GM23338 (cell line): ENCODE data around the gene UBALD2. TPM values are rescaled to one million over a fixed set of nuclear protein-coding genes. Genes with fewer than 3 reads are reported as not detected.

ENCODE experiments used
- ATAC-seq: fragments of 200-7000 bp; cut with Tn5 transposase; 3 replicates; pipeline ENCODE4 v1.9.1; 2020
- DNase-seq: peaks from one replicate; pipeline ENCODE4 v3.0.0-alpha.2; 2015; ENCODE audit warnings: low spot score
- H2AFZ ChIP-seq: fragments of 200-600 bp; sonication (generic); 2 replicates; pipeline ENCODE4 v1.8.0; 2016; ENCODE audit warnings: antibody characterized with exemption, mild to moderate bottlenecking, moderate library complexity
- H3F3A ChIP-seq: fragments of 200-600 bp; sonication (generic); replicated peaks from 2 replicates; pipeline ENCODE4 v1.8.0; 2017; ENCODE audit warnings: antibody characterized with exemption, mixed run types, low read depth
- H3K27ac ChIP-seq: fragments of 200-600 bp; sonication (generic); 2 replicates; pipeline ENCODE4 v1.6.1; 2016; ENCODE audit warnings: low read depth
- H3K27me3 ChIP-seq: fragments of 200-600 bp; sonication (generic); 2 replicates; pipeline ENCODE4 v1.8.0; 2016; ENCODE audit warnings: mild to moderate bottlenecking, mixed run types, moderate library complexity; ENCODE audit not compliant: insufficient read depth
- H3K36me3 ChIP-seq: fragments of 200-600 bp; sonication (generic); 2 replicates; pipeline ENCODE4 v1.8.0; 2016; ENCODE audit warnings: mild to moderate bottlenecking; ENCODE audit not compliant: insufficient read depth
- H3K4me1 ChIP-seq: fragments of 200-600 bp; sonication (generic); 2 replicates; pipeline ENCODE4 v1.8.0; 2016; ENCODE audit warnings: mild to moderate bottlenecking, moderate library complexity; ENCODE audit not compliant: insufficient read depth
- H3K4me2 ChIP-seq: fragments of 200-600 bp; sonication (generic); 2 replicates; pipeline ENCODE4 v1.7.1; 2017; ENCODE audit warnings: mixed run types
- H3K4me3 ChIP-seq: fragments of 200-600 bp; sonication (generic); 2 replicates; pipeline ENCODE4 v1.6.1; 2016; ENCODE audit warnings: mixed run types
- H3K79me2 ChIP-seq: fragments of 200-600 bp; sonication (generic); replicated peaks from 2 replicates; pipeline ENCODE4 v1.8.0; 2017; ENCODE audit warnings: mild to moderate bottlenecking; ENCODE audit not compliant: insufficient read depth
- H3K9me2 ChIP-seq: fragments of 200-600 bp; sonication (generic); 2 replicates; pipeline ENCODE4 v1.8.0; 2017; ENCODE audit not compliant: insufficient read depth
- H4K20me1 ChIP-seq: fragments of 200-600 bp; sonication (generic); replicated peaks from 2 replicates; pipeline ENCODE4 v1.8.0; 2017; ENCODE audit warnings: mild to moderate bottlenecking; ENCODE audit not compliant: insufficient read depth
- H3K27ac Mint-ChIP-seq: 2 replicates; pipeline ENCODE4 v1.8.0; 2020; ENCODE audit warnings: inconsistent platforms, mild to moderate bottlenecking, moderate library complexity, mixed read lengths
- H3K27me3 Mint-ChIP-seq: 3 replicates; pipeline ENCODE4 v1.8.0; 2022; ENCODE audit warnings: low read depth, mild to moderate bottlenecking, moderate library complexity, mixed read lengths, inconsistent platforms; ENCODE audit not compliant: insufficient read depth, poor library complexity
- H3K36me3 Mint-ChIP-seq: 3 replicates; pipeline ENCODE4 v1.8.0; 2021; ENCODE audit warnings: low read depth, mild to moderate bottlenecking, inconsistent platforms, moderate library complexity, mixed read lengths
- H3K4me1 Mint-ChIP-seq: 3 replicates; pipeline ENCODE4 v1.8.0; 2020; ENCODE audit warnings: mild to moderate bottlenecking, inconsistent platforms, mixed read lengths
- H3K4me3 Mint-ChIP-seq: 3 replicates; pipeline ENCODE4 v1.8.0; 2021; ENCODE audit warnings: moderate library complexity, mild to moderate bottlenecking, inconsistent platforms, mixed read lengths
- H3K9me3 Mint-ChIP-seq: 3 replicates; pipeline ENCODE4 v1.8.0; 2020; ENCODE audit warnings: moderate library complexity, mild to moderate bottlenecking, inconsistent platforms, mixed read lengths
- CREB1 ChIP-seq: fragments of 250-450 bp; sonication (Bioruptor Pico); IDR thresholded peaks from 2 replicates; pipeline ENCODE4 v1.5.0; 2020; ENCODE audit warnings: low read depth, mild to moderate bottlenecking, moderate library complexity
- CTCF ChIP-seq, 2 experiments: fragments of 200-600 bp in 1 of 2; sonication (generic) in 1 of 2; conservative IDR thresholded peaks; 2 replicates each; pipeline versions ENCODE4 v1.5.1 to v1.6.1; 2016 to 2017; ENCODE audit warnings: antibody characterized with exemption in 2 of 2, low read depth in 2 of 2, mild to moderate bottlenecking in 2 of 2, moderate library complexity in 1 of 2
- EZH2 ChIP-seq: fragments of 200-600 bp; sonication (generic); IDR thresholded peaks from one replicate; pipeline ENCODE4 v1.8.0; 2017; ENCODE audit warnings: antibody characterized with exemption, mild to moderate bottlenecking, low read depth; ENCODE audit not compliant: unreplicated experiment
- JUNB ChIP-seq: IDR thresholded peaks from one replicate; pipeline ENCODE4 v1.6.1; 2016; ENCODE audit warnings: antibody characterized with exemption; ENCODE audit not compliant: unreplicated experiment
- NANOG ChIP-seq: IDR thresholded peaks from 2 replicates; pipeline ENCODE4 v1.6.1; 2016; ENCODE audit warnings: antibody characterized with exemption, borderline replicate concordance
- POLR2AphosphoS5 ChIP-seq: IDR thresholded peaks from 2 replicates; pipeline ENCODE4 v1.6.1; 2016; ENCODE audit warnings: antibody characterized with exemption, low read depth
- REST ChIP-seq: IDR thresholded peaks from one replicate; pipeline ENCODE4 v1.6.1; 2018; ENCODE audit warnings: antibody characterized with exemption; ENCODE audit not compliant: unreplicated experiment
- STAT1 ChIP-seq: IDR thresholded peaks from one replicate; pipeline ENCODE4 v1.6.1; 2016; ENCODE audit warnings: antibody characterized with exemption; ENCODE audit not compliant: unreplicated experiment
- ZNF114 ChIP-seq: fragments of 250-450 bp; sonication (Bioruptor Pico); IDR thresholded peaks from 2 replicates; pipeline ENCODE4 v1.5.0; 2020; ENCODE audit warnings: mild to moderate bottlenecking, moderate library complexity
- ZNF331 ChIP-seq: fragments of 250-450 bp; sonication (Bioruptor Pico); IDR thresholded peaks from 2 replicates; pipeline ENCODE4 v1.5.0; 2020; ENCODE audit warnings: low read depth, mild to moderate bottlenecking, moderate library complexity
- polyA plus RNA-seq: library from polyadenylated mRNA; unstranded; fragments of >200 nt; fragmentation: Nextera tagmentation; extraction: Ambion mirVana; gene quantifications from 2 replicates; pipeline ENCODE4 v1.2.1, GENCODE V29; 2016
- total RNA-seq: library from RNA; depleted of rRNA; stranded (reverse); fragments of >200 nt; shearing (Covaris generic); gene quantifications from 2 replicates; pipeline ENCODE4 v1.2.3, GENCODE V29; 2014
- TF ChIP-seq, protein P1 (sequence below): IDR thresholded peaks from 2 replicates; pipeline ENCODE4 v1.6.1; 2016; ENCODE audit warnings: antibody characterized with exemption

The UBALD2 gene
- total and polyA plus RNA-seq, 2 experiments from 2014 or later = 2.2 to 3.1 TPM

DNA sequence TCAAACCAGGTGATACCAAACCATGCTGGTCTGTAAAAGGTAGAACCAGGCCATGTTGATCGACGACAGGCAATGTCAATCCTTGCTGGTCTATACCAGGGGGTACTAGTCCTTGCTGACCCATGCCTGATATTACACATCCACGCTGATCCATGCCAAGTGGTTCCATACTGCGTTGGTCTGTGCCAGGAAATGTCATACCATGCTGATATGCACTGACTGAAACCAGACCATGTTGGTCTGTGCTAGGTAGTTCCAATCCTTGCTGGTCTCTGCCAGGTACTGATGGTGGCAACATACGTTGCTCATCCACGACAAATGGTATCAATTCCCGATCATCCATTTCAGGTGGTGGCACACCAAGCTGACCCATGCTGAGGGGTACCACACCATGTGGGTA lies 28.0 kb downstream of the UBALD2 start (continued):
- TF ChIP-seq CTCF (conservative IDR thresholded peaks at IDR 0.05; ENCODE audit: low read depth in 2 of 2) = no peak
- TF ChIP-seq STAT1 = no peak
- no peak for TF ChIP-seq EZH2
- no peak for TF ChIP-seq JUNB
- TF ChIP-seq, protein P1, sequence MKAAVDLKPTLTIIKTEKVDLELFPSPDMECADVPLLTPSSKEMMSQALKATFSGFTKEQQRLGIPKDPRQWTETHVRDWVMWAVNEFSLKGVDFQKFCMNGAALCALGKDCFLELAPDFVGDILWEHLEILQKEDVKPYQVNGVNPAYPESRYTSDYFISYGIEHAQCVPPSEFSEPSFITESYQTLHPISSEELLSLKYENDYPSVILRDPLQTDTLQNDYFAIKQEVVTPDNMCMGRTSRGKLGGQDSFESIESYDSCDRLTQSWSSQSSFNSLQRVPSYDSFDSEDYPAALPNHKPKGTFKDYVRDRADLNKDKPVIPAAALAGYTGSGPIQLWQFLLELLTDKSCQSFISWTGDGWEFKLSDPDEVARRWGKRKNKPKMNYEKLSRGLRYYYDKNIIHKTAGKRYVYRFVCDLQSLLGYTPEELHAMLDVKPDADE = no peak
- no peak for TF ChIP-seq ZNF331 (CRISPR knock-in tag)

DNA sequence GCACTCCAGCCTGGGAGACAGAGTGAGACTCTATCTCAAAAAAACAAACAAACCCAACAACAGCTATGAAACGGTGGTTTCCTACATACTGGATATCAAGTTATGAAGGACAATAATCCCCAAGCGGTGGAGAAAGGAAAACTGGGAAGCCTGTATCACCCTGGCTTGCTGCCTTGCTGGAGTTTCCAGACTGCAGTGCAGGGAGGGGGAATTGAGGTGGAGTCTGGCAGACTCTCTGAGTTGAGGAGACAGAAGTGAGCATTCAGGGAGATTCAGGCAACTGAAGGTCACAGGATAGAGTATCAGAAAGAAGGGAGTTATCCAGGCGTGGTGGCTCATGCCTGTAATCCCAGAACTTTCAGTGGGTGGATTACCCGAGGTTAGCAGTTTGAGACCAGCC lies 31.0 kb downstream of the UBALD2 start:
- H3K9me3 Mint-ChIP-seq = no peaks in the 10 kb centered on the region
- no peaks in the 10 kb centered on the region for H3K4me1 ChIP-seq
- no peak overlapping the region for H2AFZ ChIP-seq
- H3K36me3 Mint-ChIP-seq = peaks cover 3% of the 10 kb centered on the region
- no peaks in the 10 kb centered on the region for H3K9me2 ChIP-seq
- no peaks in the 10 kb centered on the region for H4K20me1 ChIP-seq
- DNase-seq = no peak
- H3K27ac Mint-ChIP-seq = no peak overlapping the region
- H3K4me1 Mint-ChIP-seq = 0 out of 3 replicates have a peak, but pooled peaks cover 3% of the 10 kb centered on the region
- no peaks in the 10 kb centered on the region for H3K36me3 ChIP-seq
- no peak for ATAC-seq
- no peaks in the 10 kb centered on the region for H3K27me3 ChIP-seq
- no peak overlapping the region for H3K27ac ChIP-seq
- peaks cover 7% of the 10 kb centered on the region for H3K27me3 Mint-ChIP-seq
- H3K4me2 ChIP-seq = no peak overlapping the region
- H3K4me3 ChIP-seq = no peak overlapping the region
- H3F3A ChIP-seq = no peaks in the 10 kb centered on the region
- TF ChIP-seq STAT1 = no peak
- TF ChIP-seq ZNF114 = no peak
- TF ChIP-seq NANOG = no peak
- TF ChIP-seq POLR2AphosphoS5 = no peak
- H3K79me2 ChIP-seq = no peaks in the 10 kb centered on the region
- no peak overlapping the region for H3K4me3 Mint-ChIP-seq

GRCh38 chr17:76296889-76297288 lies 31.7 kb downstream of the UBALD2 start:
- Mint-ChIP-seq H3K4me1 (0 out of 3 replicates have a peak, but pooled peaks cover 3% of the 10 kb centered on the region), H3K9me3 (no peaks in the 10 kb centered on the region), H3K27ac (no peak overlapping the region), H3K4me3 (no peak overlapping the region), H3K36me3 (no peaks in the 10 kb centered on the region; the same call in 2 of the 3 replicates), H3K27me3 (peaks cover 7% of the 10 kb centered on the region)
- Histone ChIP-seq H3K27ac (no peak overlapping the region), H3K79me2 (no peaks in the 10 kb centered on the region), H3K4me2 (no peak overlapping the region), H3F3A (no peaks in the 10 kb centered on the region), H2AFZ (no peak overlapping the region), H3K4me3 (no peak overlapping the region), H3K9me2 (no peaks in the 10 kb centered on the region), H4K20me1 (no peaks in the 10 kb centered on the region), H3K4me1 (no peaks in the 10 kb centered on the region), H3K27me3 (no peaks in the 10 kb centered on the region), H3K36me3 (no peaks in the 10 kb centered on the region)
- DNase-seq (no peak), ATAC-seq (no peak)
- TF ChIP-seq, protein P1 = no peak
- TF ChIP-seq REST (no peak), NANOG (no peak), CREB1 (CRISPR knock-in tag) (no peak)
